ENCODE measurements around the gene FOXF2. TPM values are rescaled to one million over a fixed set of nuclear protein-coding genes. Genes with fewer than 3 reads are reported as not detected.

FOXF2 gene
- total and polyA plus RNA-seq, 2 experiments from 2014 or later: not detected

GRCh38 chr6:1379788-1380147 is 9.6 kb upstream of the FOXF2 start:
- no peak overlapping the region for H3K27ac Mint-ChIP-seq

GRCh38 chr6:1380625-1381427 is 8.6 kb upstream of the FOXF2 start:
- Mint-ChIP-seq H3K36me3 (ENCODE audit: low read depth) (no peaks in the 10 kb centered on the region), H3K4me1 (peaks cover 35% of the 10 kb centered on the region), H3K27ac (no peak overlapping the region), H3K9me3 (0 out of 3 replicates have a peak, but pooled peaks cover 4% of the 10 kb centered on the region), H3K4me3 (peak overlapping the region; percentile 57), H3K27me3 (ENCODE audit: insufficient read depth, low read depth, poor library complexity) (peaks cover 94% of the 10 kb centered on the region)
- TF ChIP-seq NANOG (IDR thresholded peaks at IDR 0.05; ENCODE audit: borderline replicate concordance) (no peak), EZH2 (IDR thresholded peaks at IDR 0.05; ENCODE audit: low read depth, unreplicated experiment) (peak; percentile 94), EZH2phosphoT487 (IDR thresholded peaks at IDR 0.05; ENCODE audit: unreplicated experiment) (peak; percentile 68), ZNF331 (CRISPR knock-in tag; IDR thresholded peaks at IDR 0.05; ENCODE audit: low read depth) (no peak)
- H4K20me1 ChIP-seq (replicated peaks; ENCODE audit: insufficient read depth): peaks cover 11% of the 10 kb centered on the region
- no peaks in the 10 kb centered on the region for H3K9me2 ChIP-seq (ENCODE audit: insufficient read depth)
- peaks cover 20% of the 10 kb centered on the region for H3F3A ChIP-seq (replicated peaks; ENCODE audit: low read depth)
- H3K4me3 ChIP-seq: peak overlapping the region; percentile 35; the same call in 1 of the 2 replicates
- H2AFZ ChIP-seq: no peak overlapping the region
- DNase-seq (ENCODE audit: low spot score): no peak
- no peaks in the 10 kb centered on the region for H3K79me2 ChIP-seq (replicated peaks; ENCODE audit: insufficient read depth)
- H3K27me3 ChIP-seq (ENCODE audit: insufficient read depth): peaks cover 100% of the 10 kb centered on the region
- peak overlapping the region; percentile 75 for H3K4me2 ChIP-seq
- no peaks in the 10 kb centered on the region for H3K36me3 ChIP-seq (ENCODE audit: insufficient read depth)
- H3K4me1 ChIP-seq (ENCODE audit: insufficient read depth): peaks cover 51% of the 10 kb centered on the region
- no peak overlapping the region for H3K27ac ChIP-seq (ENCODE audit: low read depth)
- no peak for ATAC-seq

More at GRCh38 chr6:1379788-1380147, 9.6 kb upstream of the FOXF2 start:
- H4K20me1 ChIP-seq (replicated peaks; ENCODE audit: insufficient read depth): peaks cover 7% of the 10 kb centered on the region
- H3K27me3 ChIP-seq (ENCODE audit: insufficient read depth): peaks cover 100% of the 10 kb centered on the region
- H3K9me3 Mint-ChIP-seq: 0 out of 3 replicates have a peak, but pooled peaks cover 4% of the 10 kb centered on the region
- H3K4me1 Mint-ChIP-seq: peaks cover 27% of the 10 kb centered on the region
- H3K27me3 Mint-ChIP-seq (ENCODE audit: insufficient read depth, low read depth, poor library complexity): peaks cover 90% of the 10 kb centered on the region
- TF ChIP-seq STAT1 (IDR thresholded peaks at IDR 0.05; ENCODE audit: unreplicated experiment): no peak
- no peak for TF ChIP-seq POLR2AphosphoS5 (IDR thresholded peaks at IDR 0.05; ENCODE audit: low read depth)
- peak; percentile 94 for TF ChIP-seq EZH2 (IDR thresholded peaks at IDR 0.05; ENCODE audit: low read depth, unreplicated experiment)
- no peak for TF ChIP-seq EZH2phosphoT487 (IDR thresholded peaks at IDR 0.05; ENCODE audit: unreplicated experiment)
- no peak for TF ChIP-seq NANOG (IDR thresholded peaks at IDR 0.05; ENCODE audit: borderline replicate concordance)
- no peak for TF ChIP-seq JUNB (IDR thresholded peaks at IDR 0.05; ENCODE audit: unreplicated experiment)
- no peak for TF ChIP-seq CREB1 (CRISPR knock-in tag; IDR thresholded peaks at IDR 0.05; ENCODE audit: low read depth)
- TF ChIP-seq CTCF (conservative IDR thresholded peaks at IDR 0.05; ENCODE audit: low read depth in 2 of 2): no peak
- no peaks in the 10 kb centered on the region for H3K9me2 ChIP-seq (ENCODE audit: insufficient read depth)
- no peak for ATAC-seq
- no peak overlapping the region for H3K27ac ChIP-seq (ENCODE audit: low read depth)
- peaks cover 44% of the 10 kb centered on the region for H3K4me1 ChIP-seq (ENCODE audit: insufficient read depth)
- H3F3A ChIP-seq (replicated peaks; ENCODE audit: low read depth): peaks cover 20% of the 10 kb centered on the region
- no peaks in the 10 kb centered on the region for H3K79me2 ChIP-seq (replicated peaks; ENCODE audit: insufficient read depth)
- no peaks in the 10 kb centered on the region for H3K36me3 ChIP-seq (ENCODE audit: insufficient read depth)
- H2AFZ ChIP-seq: no peak overlapping the region
- H3K36me3 Mint-ChIP-seq (ENCODE audit: low read depth): no peaks in the 10 kb centered on the region
- no peak for DNase-seq (ENCODE audit: low spot score)
- peak overlapping the region; percentile 24; the same call in 2 of the 3 replicates for H3K4me3 Mint-ChIP-seq
- peak overlapping the region; percentile 53; the same call in 1 of the 2 replicates for H3K4me3 ChIP-seq
- peak overlapping the region; percentile 84; the same call in 1 of the 2 replicates for H3K4me2 ChIP-seq

Data from GM23338 (cell line).